ENCODE measurements around the gene AFDN.

Gene AFDN

DNA sequence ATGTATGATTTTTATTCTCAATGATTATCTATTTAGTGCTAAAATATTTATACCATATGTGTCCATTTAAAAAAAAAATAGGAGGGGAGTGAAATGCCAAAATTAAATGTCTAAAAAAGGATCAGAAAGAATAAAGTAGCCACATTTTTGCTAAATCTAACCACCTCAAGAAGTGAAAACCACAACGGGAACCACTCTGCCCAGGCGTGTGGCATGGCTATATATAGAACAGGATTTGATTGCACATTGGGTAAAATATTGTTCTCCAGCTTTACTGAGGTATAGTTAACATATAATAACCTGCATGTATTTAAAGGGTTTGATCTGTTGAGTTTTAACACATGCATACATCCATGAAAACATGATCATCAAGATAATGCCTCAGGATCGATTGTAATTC, 19.0 kb upstream of the AFDN start:
- H3K4me1 ChIP-seq (ENCODE audit: control insufficient read depth, insufficient read depth, low read length), result no peaks in the 10 kb centered on the region
- no peak overlapping the region for H3K4me3 ChIP-seq (ENCODE audit: low read depth, low read length)
- no peaks in the 10 kb centered on the region for H3K9me3 ChIP-seq (ENCODE audit: control insufficient read depth, insufficient read depth, low read length)
- H3K36me3 ChIP-seq (ENCODE audit: control insufficient read depth, insufficient read depth, low read length), result no peaks in the 10 kb centered on the region
- no peaks in the 10 kb centered on the region for H3K27me3 ChIP-seq (ENCODE audit: control insufficient read depth, insufficient read depth, low read length)
- H3K9ac ChIP-seq (ENCODE audit: low read depth, low read length), result no peak overlapping the region

DNA sequence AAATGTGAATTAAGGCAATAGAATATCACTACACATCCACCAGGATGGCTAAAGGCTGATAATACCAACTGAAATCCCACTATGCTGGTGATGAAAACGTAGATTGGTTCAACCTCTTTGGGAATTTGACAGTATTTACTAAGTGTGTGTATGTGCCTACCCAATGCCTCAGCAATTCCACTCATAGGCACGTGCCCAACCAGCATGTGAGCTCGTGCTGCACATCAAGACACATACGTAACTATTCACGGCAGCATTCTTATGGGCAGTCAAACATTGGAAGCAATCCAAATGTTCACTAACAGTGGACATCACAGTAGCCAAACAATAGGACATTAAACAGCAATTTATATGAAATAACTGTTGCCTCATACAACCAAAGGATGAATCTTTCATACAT, 15.7 kb upstream of the AFDN start:
- Histone ChIP-seq H3K4me3 (ENCODE audit: low read depth, low read length) (no peak overlapping the region), H3K27me3 (ENCODE audit: control insufficient read depth, insufficient read depth, low read length) (no peaks in the 10 kb centered on the region), H3K36me3 (ENCODE audit: control insufficient read depth, insufficient read depth, low read length) (no peaks in the 10 kb centered on the region), H3K9me3 (ENCODE audit: control insufficient read depth, insufficient read depth, low read length) (no peaks in the 10 kb centered on the region), H3K4me1 (ENCODE audit: control insufficient read depth, insufficient read depth, low read length) (no peaks in the 10 kb centered on the region), H3K9ac (ENCODE audit: low read depth, low read length) (no peak overlapping the region)

DNA sequence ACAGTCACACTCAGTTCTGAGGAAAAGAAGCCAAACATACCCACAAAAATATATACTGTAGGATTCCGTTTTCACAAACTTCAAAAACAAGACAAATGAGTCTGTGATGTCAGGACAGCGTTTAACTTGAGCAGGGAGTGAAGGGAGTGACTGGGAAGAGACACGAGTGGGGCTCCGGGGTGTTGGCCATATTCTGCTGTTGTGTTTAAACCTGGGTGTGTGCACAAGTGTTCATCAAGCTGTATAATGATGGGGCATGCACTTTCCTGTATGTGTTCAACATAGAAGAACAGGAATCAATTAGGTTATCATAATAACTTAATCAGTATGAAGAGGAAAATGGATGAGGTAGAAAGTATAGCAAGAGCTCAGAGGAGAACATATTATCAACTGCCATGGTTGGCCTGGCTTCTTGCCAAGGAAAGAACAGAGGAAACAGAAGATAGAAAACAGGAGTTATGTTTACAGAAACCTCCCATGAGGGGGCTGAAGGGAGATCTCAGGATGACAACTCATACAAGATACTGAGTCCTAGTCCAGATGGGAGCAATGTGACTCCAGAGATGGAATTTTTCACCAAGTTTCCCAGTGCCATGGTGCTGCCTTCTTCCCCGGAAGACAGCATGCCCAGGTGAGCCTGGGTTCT, 15.1 kb upstream of the AFDN start:
- Histone ChIP-seq H3K36me3 (ENCODE audit: control insufficient read depth, insufficient read depth, low read length) (no peaks in the 10 kb centered on the region), H3K9ac (ENCODE audit: low read depth, low read length) (no peak overlapping the region), H3K4me1 (ENCODE audit: control insufficient read depth, insufficient read depth, low read length) (no peaks in the 10 kb centered on the region), H3K27me3 (ENCODE audit: control insufficient read depth, insufficient read depth, low read length) (no peaks in the 10 kb centered on the region), H3K4me3 (ENCODE audit: low read depth, low read length) (no peak overlapping the region), H3K9me3 (ENCODE audit: control insufficient read depth, insufficient read depth, low read length) (no peaks in the 10 kb centered on the region)

- Histone ChIP-seq H3K4me3 (ENCODE audit: low read depth, low read length) (no peak overlapping the region), H3K9ac (ENCODE audit: low read depth, low read length) (no peak overlapping the region), H3K4me1 (ENCODE audit: control insufficient read depth, insufficient read depth, low read length) (peaks cover 2% of the 10 kb centered on the region), H3K27me3 (ENCODE audit: control insufficient read depth, insufficient read depth, low read length) (no peaks in the 10 kb centered on the region), H3K36me3 (ENCODE audit: control insufficient read depth, insufficient read depth, low read length) (no peaks in the 10 kb centered on the region), H3K9me3 (ENCODE audit: control insufficient read depth, insufficient read depth, low read length) (no peaks in the 10 kb centered on the region)
Observed at GRCh38 chr6:167812088-167812487, 14.6 kb upstream of the AFDN start.

DNA sequence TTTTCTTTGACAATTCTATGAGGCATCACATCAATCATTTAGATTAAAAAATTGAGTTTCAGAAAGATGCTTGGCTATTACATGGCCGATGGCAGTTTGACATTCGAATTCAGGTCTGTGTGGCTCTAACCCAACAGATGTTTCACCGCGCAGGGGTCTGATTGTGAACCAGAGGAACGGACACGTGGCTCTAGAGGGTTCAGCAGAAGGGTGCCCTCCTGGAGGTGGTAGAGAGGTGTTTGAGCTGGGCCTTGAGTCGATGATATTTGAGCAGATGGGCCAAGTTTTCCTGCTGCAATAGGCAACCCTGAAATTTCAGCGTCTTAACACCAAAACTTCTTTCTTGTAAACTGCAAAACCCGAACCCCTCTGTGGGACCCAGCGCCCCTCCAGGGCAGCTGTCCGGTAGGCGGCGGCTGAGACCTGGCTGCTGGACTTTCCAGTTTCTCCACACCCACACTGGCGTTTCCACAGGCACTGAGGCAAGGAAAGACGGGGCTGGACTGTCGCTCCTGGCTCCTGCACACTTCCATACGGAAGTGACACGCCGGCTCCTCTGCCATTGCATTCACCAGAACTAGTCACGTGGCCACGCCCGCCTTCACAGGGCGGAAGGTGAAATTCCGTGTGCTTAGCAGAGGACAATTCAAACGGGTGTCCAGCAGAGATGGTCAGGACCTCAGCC, 11.3 kb upstream of the AFDN start:
- no peaks in the 10 kb centered on the region for H3K27me3 ChIP-seq (ENCODE audit: control insufficient read depth, insufficient read depth, low read length)
- H3K9ac ChIP-seq (ENCODE audit: low read depth, low read length), result no peak overlapping the region
- H3K36me3 ChIP-seq (ENCODE audit: control insufficient read depth, insufficient read depth, low read length), result no peaks in the 10 kb centered on the region
- no peaks in the 10 kb centered on the region for H3K9me3 ChIP-seq (ENCODE audit: control insufficient read depth, insufficient read depth, low read length)
- H3K4me1 ChIP-seq (ENCODE audit: control insufficient read depth, insufficient read depth, low read length), result peaks cover 12% of the 10 kb centered on the region
- no peak overlapping the region for H3K4me3 ChIP-seq (ENCODE audit: low read depth, low read length)

GRCh38 chr6:167817016-167817415, 9.7 kb upstream of the AFDN start:
- peaks cover 12% of the 10 kb centered on the region for H3K4me1 ChIP-seq (ENCODE audit: control insufficient read depth, insufficient read depth, low read length)
- no peak overlapping the region for H3K4me3 ChIP-seq (ENCODE audit: low read depth, low read length)
- no peaks in the 10 kb centered on the region for H3K9me3 ChIP-seq (ENCODE audit: control insufficient read depth, insufficient read depth, low read length)
- no peak overlapping the region for H3K9ac ChIP-seq (ENCODE audit: low read depth, low read length)
- H3K36me3 ChIP-seq (ENCODE audit: control insufficient read depth, insufficient read depth, low read length), result no peaks in the 10 kb centered on the region
- H3K27me3 ChIP-seq (ENCODE audit: control insufficient read depth, insufficient read depth, low read length), result no peaks in the 10 kb centered on the region

DNA sequence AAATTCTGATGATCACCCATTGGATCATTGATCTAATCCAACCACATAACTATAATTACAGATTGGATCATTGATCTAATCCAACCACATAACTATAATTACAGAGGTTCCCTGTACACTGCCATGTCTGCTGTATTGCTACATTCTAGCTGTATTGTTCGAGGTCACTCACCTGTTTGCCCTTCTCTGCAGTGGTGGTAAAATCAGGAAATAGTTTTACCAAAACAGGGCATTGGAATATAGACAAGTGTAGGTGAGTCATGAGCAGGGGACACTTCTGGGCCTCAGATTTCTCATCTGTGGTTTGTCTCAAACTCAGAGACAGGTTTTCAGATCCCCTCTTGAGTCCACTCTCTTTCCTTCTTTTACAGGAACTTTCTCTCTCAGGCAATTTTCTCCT, 9.0 kb upstream of the AFDN start:
- peaks cover 12% of the 10 kb centered on the region for H3K4me1 ChIP-seq (ENCODE audit: control insufficient read depth, insufficient read depth, low read length)

DNA sequence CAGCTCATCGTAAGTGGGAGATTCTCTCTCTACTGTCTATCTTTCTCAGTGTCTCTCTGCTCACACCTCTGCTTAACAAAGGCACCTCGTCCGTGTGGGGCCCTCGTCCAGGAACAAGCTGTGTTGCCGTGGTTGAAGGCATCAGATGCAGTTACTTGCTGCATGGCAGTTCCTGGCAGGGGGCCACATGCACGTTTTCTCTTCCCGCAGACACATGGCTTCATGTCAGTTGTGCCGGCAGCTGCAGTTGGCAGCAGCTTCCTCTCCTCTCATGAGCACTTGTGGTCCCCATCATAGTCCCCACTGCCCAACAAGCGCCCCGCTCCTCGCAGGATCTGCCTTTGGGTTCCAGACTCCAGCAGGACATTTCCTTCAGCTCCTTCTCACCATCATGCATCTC, 7.1 kb upstream of the AFDN start:
- Histone ChIP-seq H3K9ac (ENCODE audit: low read depth, low read length) (no peak overlapping the region), H3K36me3 (ENCODE audit: control insufficient read depth, insufficient read depth, low read length) (no peaks in the 10 kb centered on the region), H3K27me3 (ENCODE audit: control insufficient read depth, insufficient read depth, low read length) (no peaks in the 10 kb centered on the region), H3K4me1 (ENCODE audit: control insufficient read depth, insufficient read depth, low read length) (peaks cover 12% of the 10 kb centered on the region), H3K4me3 (ENCODE audit: low read depth, low read length) (no peak overlapping the region), H3K9me3 (ENCODE audit: control insufficient read depth, insufficient read depth, low read length) (no peaks in the 10 kb centered on the region)

More for the DNA sequence above, 9.0 kb upstream of the AFDN start:
- Histone ChIP-seq H3K4me3 (ENCODE audit: low read depth, low read length) (no peak overlapping the region), H3K9me3 (ENCODE audit: control insufficient read depth, insufficient read depth, low read length) (no peaks in the 10 kb centered on the region), H3K27me3 (ENCODE audit: control insufficient read depth, insufficient read depth, low read length) (no peaks in the 10 kb centered on the region), H3K36me3 (ENCODE audit: control insufficient read depth, insufficient read depth, low read length) (no peaks in the 10 kb centered on the region), H3K9ac (ENCODE audit: low read depth, low read length) (no peak overlapping the region)

- no peak overlapping the region for H3K9ac ChIP-seq (ENCODE audit: low read depth, low read length)
Observed at GRCh38 chr6:167820681-167821080, 6.0 kb upstream of the AFDN start.

DNA sequence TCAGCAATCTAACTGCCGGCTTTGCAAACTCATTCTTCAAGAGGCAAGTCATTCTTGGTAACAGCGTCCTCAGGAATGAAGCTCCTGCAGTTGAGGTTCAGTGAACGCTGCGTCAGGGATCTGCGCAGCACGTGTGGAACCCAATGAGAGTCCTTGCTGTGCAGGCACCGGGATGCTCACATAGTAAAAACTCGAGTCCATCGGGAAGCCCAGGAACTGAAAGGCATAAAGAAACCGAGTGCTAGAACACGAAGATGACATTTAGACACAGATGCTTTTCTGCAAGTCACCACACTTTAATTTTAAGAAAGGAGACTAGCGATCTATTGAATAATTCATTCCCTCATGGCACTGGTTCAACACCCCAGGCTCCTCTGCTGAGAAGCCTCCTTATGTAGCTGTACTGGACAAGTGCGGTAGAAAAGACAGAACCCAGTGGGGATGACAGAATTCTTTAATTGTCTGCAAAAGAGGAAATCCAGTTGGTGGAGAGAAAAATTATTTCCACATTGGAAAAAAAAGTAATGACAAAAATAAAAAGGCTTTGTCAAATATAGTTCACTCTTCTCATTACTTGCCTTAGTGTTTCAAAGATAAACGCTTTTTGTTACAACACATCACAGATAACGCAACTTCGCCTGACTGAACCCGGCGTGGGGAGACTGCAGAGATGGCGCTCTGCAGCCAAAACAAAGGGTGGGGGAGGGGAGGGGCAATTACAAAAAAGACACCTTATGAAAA, 1.9 kb upstream of the AFDN start:
- no peaks in the 10 kb centered on the region for H3K36me3 ChIP-seq (ENCODE audit: control insufficient read depth, insufficient read depth, low read length)

More at GRCh38 chr6:167820681-167821080, 6.0 kb upstream of the AFDN start:
- Histone ChIP-seq H3K36me3 (ENCODE audit: control insufficient read depth, insufficient read depth, low read length) (no peaks in the 10 kb centered on the region), H3K4me1 (ENCODE audit: control insufficient read depth, insufficient read depth, low read length) (peaks cover 14% of the 10 kb centered on the region), H3K27me3 (ENCODE audit: control insufficient read depth, insufficient read depth, low read length) (no peaks in the 10 kb centered on the region), H3K9me3 (ENCODE audit: control insufficient read depth, insufficient read depth, low read length) (no peaks in the 10 kb centered on the region), H3K4me3 (ENCODE audit: low read depth, low read length) (no peak overlapping the region)

GRCh38 chr6:167825332-167826229, 1.1 kb upstream of the AFDN start:
- Histone ChIP-seq H3K27me3 (ENCODE audit: control insufficient read depth, insufficient read depth, low read length) (no peaks in the 10 kb centered on the region), H3K9ac (ENCODE audit: low read depth, low read length) (peak overlapping the region; percentile 85), H3K4me1 (ENCODE audit: control insufficient read depth, insufficient read depth, low read length) (peaks cover 10% of the 10 kb centered on the region), H3K4me3 (ENCODE audit: low read depth, low read length) (peak overlapping the region; percentile 52), H3K9me3 (ENCODE audit: control insufficient read depth, insufficient read depth, low read length) (no peaks in the 10 kb centered on the region), H3K36me3 (ENCODE audit: control insufficient read depth, insufficient read depth, low read length) (no peaks in the 10 kb centered on the region)

More for the DNA sequence above, 1.9 kb upstream of the AFDN start:
- no peaks in the 10 kb centered on the region for H3K27me3 ChIP-seq (ENCODE audit: control insufficient read depth, insufficient read depth, low read length)
- H3K9me3 ChIP-seq (ENCODE audit: control insufficient read depth, insufficient read depth, low read length), result no peaks in the 10 kb centered on the region
- peaks cover 8% of the 10 kb centered on the region for H3K4me1 ChIP-seq (ENCODE audit: control insufficient read depth, insufficient read depth, low read length)
- peak overlapping the region; percentile 52 for H3K4me3 ChIP-seq (ENCODE audit: low read depth, low read length)
- no peak overlapping the region for H3K9ac ChIP-seq (ENCODE audit: low read depth, low read length)
